HG03103 (cell line): Measurements from ENCODE around the gene TACC2.

Experiments
- ATAC-seq: cut with Tn5 transposase; IDR thresholded peaks from one replicate; pipeline ENCODE4 v1.9.1; 2021; ENCODE audit warnings: low read depth; ENCODE audit not compliant: unreplicated experiment

TACC2 gene

DNA sequence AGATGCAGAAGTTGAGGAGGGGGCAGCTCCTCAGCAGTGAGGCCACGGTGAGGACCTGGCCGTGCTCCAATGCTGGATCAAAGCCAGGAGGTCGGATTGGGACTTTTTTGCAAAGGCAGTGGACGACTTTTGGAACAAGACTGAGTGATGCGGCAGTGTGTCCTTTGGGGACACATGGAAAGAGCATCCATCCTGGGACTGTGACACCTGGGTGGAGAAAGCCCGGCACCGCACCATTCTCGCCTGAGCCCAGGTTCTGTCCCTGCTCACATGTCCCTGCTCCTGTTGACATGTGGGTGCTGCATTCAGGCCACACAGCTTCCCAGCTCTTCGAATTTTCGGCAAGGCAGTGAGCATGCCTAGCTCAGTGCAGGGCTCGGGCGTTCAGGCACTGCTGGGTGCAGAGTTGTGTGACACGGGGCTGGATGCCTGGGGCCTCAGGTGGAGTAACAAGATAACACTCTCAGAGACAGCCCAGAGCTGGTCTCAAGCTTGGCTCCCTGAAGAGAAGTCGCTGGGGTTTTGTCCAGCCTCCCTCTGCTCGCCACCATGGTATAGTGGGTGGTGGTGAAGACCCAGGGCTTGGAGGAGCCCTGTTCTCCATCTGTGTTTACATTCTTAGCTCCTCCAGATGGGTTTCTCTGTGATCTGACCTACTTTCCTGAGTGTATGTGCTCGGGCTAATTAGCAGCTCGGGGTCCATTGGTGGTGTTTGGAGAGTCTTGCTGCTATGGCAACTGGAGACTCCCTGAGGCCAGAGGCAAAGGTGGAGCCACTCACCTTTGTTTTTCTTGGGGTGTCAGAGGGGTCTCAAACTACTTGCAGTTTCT is 170.4 kb downstream of the TACC2 start:
- ATAC-seq, result no peak

DNA sequence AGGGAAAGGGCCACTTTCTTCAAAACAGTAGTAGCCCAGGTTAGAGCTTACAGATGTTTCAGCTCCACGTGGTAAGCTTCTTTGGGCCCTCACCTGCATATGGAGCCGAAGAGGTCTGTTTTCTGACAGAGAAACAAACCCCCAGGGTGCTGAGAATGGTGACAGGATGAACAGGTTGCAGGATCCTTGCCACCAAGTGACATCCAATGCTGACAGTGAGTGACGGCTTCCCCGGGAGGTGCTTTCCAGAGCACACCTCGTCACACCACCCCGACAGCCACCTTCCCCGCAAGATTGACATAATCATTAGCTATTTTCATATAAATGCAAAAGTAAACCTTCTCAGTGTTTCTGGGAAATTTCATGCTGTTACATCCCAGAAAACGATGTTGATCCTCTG is 172.8 kb downstream of the TACC2 start:
- ATAC-seq, result no peak

DNA sequence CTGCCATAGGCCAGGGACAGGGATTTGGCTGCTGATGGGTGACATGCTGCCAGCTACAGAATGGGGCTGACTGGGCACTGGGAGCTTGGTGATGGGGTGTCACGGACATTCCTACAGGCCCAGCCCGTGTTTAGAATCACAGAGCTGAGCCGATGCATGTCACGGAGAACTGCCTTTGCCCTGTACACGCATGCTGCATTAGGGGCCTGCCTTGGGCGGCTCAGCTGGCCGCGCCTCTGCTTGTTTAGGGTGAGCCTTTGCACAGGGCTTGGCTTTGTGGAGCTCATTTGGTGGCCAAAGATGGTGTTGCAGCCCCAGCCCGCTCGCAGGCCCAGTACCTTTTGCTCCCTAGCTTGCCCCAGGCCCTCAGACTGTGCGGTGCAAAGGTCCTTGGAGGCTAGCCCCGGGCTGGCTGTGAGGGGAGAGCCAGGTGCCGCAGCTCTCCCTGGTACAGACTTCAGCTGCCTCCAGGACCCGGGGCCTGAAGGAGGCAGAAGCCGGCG is 173.8 kb downstream of the TACC2 start:
- ATAC-seq, result no peak

DNA sequence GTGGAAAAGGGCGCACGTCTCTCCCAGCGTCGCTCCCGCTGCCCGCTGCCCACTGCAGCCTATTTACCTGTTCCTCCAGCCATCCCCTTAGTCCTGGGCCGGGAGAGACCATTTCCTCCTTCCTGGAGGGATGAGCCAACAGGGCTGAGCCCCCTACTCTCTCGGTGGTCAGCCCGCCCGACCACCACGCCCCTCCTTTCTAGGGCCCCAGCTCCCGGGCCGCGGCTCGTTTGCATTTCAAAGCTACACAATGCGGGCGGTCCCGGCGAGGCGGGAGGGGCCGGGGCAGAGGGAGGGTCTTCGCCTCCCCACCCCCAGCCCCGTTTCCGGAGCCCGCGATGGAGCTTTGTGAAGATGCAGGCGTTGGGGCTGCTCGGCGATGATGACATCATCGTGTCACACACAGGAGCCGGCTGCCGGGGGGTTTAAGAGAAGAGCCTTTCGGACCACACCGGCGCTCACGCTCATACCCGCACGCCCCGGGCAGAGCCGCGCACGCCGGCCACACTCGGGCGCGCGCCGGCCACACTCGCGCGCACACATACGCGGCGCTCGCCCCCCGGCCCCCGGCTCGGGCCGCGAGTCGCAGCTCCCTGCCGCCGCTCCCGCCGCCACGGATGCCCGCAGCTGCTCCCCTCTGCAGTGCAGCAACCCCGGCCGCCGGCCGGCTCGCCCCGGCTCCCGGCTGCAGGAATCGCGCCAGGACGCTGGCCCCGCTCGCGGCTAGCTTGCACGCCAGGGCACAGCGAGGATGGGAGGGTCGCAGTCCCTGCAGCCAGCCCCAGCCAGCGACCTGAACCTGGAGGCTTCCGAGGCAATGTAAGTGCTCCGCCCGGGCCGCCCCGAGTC is 174.4 kb downstream of the TACC2 start:
- no peak for ATAC-seq

DNA sequence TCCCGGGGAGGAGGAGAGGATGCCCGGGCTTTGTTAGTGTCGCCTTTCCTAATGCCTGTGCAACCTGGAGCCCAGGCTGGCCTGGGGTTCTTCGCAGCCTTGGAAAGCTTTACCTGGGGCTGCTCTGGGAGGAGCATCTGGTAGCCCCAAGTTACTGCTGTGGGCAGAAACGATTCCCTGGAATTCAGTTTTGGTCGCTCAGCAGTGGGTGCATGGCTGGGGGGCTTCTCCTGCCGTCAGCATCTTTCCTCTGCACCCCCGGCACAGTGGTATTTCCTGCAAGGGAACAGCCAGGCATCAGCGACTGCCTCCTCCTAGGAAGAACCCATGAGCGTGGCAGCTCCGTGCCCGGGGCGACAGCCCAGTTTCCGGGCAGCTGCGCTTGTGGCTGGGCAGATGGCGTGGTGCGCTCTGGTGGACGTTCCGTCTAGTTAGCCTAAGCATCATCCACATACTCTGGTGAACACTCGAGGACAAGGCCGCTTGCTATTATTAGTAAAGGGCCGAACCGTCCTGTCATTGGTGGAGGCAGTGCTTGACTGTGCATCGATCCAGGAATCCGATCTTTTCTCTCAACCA is 175.1 kb downstream of the TACC2 start:
- no peak for ATAC-seq

DNA sequence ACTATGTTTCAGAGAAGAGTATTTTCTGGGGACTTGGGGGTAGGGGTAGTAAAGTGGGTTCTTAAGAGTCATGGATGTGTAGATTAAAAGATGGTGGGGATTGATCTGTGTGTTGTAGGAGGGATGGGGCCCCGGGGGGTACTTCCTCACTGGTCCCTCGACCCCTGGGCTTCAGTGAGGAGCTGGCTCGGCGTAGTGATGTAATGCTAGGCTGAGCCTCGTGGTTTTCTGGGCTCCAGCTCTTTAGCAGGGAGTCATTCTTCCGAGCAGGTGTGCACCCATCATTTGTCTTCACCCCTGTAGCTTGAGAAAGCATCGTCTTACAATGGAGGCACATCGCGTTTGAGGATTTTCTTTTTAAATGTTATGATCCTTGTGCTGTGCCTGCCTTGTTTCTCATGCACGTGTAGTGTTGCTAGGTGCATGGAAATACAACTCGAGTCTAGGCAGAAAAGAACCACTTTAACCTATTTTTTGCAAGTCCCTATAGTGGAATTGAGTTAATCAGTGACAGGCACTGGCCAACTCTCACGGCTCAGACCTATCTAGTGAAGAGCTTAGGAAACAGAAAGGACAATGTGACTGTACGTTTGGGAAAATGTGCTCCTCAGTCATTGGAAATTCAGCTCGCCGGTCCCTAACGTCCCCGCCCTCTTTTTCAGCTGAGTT is 176.0 kb downstream of the TACC2 start:
- ATAC-seq, result no peak

DNA sequence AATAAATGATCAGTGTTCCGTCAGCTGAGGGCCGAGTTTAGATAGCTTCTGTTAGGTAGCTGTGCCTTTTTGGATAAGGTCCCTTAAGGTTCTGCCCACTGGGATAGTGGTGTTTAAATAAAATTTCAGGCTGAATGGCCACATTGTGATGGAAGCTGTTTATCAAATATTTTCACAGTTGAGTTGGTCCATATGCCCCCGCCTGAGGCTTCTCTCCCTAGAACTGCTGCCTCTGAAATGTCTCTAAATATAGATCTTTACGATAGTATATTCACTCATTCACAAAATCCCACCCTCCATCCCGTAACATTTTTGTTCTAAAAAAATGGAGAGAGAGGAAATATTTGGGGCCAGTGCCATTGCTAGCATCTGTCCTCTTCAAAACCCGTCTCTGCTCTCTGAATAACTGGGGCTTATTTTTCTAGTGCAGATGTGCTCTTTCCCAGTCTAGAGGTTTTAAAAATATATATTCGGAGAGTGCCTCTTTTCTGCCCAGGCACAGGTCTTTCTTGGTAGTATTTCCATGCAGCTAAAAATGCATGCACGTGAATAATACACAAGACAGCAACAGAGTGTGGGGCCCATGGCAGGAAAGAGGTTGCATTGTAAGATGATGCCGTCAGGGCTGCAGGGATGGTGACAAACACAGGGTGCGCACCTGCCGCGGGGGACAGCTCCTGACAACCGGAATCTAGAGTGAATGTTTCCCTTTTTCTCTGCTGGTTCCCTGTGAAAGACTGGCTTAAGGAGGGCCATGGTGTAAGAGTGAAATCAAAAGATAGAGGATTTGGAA is 176.7 kb downstream of the TACC2 start:
- no peak for ATAC-seq

DNA sequence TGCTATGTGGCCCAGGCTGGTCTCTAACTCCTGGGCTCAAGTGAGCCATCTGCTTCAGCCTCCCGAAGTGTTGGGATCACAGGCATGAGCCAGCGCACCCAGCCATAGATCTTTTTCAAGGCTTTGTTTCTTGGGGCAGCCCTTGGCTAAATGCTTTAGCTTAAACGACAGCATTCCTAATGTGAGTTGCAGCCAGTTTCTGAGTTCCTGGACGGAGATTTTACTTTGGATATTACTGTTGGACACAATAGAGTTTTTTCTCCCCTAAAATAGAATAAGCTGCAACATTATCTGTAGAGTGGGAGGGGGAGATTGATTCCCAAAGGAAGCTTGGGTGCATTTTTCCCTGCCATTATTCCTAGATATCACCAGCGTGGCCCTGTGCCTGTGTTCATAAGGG is 179.1 kb downstream of the TACC2 start:
- no peak for ATAC-seq

DNA sequence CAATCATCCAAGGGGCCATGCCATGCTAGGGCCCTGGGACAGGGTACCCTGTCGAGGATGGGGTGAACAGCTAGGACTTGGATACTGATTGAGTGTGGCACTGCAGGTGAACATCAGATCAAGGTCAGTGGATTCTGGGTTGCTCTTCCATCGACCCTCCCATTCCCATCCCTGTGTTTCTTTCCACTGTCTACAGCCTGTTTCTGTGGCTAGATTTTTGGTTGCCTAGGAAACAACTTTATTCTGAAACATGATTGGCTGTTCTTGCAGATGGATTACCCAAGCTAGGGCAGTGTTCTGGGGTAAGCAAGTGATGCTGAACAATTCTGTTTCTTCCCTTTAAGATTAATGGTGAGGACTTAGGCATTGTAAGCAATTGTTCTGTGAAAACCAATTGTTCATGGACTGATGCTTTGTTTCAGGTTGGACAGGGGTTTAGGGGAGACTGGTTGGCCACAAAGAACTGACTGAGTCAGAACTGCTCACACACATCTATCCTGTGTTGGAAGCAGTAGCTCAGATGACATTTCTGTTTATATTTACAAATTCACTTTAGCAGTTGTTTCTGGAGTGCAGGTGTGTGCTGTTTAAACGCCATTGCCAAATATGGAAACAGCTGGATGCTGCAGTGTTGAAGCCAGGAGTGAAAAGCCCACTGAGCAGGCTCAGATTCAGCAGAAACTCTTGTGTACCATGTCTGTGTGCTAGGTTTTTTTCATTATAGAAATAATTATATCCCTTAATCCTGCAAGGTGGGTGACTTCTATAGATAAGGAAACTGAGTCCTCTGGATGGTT is 179.8 kb downstream of the TACC2 start:
- ATAC-seq, result no peak

DNA sequence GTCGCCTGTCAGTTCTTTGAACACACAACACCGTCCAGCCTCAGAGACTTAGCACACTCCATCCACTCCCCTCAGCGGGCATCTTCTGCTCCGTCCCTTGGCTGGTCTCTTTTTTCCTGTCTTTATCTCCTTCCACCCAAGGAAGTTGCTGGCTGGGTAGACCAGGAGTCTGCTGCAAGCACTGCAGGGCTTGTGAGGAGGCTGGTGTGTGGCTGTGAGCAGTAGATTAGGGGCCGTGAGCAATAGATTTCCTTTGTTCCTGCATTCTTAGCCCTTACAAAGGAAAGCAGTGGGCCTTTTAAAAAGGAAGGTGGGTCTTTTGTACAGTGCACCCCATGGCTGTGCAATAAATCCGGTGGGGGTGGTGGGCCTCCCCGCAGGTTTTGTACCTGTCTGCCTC is 181.8 kb downstream of the TACC2 start:
- no peak for ATAC-seq

DNA sequence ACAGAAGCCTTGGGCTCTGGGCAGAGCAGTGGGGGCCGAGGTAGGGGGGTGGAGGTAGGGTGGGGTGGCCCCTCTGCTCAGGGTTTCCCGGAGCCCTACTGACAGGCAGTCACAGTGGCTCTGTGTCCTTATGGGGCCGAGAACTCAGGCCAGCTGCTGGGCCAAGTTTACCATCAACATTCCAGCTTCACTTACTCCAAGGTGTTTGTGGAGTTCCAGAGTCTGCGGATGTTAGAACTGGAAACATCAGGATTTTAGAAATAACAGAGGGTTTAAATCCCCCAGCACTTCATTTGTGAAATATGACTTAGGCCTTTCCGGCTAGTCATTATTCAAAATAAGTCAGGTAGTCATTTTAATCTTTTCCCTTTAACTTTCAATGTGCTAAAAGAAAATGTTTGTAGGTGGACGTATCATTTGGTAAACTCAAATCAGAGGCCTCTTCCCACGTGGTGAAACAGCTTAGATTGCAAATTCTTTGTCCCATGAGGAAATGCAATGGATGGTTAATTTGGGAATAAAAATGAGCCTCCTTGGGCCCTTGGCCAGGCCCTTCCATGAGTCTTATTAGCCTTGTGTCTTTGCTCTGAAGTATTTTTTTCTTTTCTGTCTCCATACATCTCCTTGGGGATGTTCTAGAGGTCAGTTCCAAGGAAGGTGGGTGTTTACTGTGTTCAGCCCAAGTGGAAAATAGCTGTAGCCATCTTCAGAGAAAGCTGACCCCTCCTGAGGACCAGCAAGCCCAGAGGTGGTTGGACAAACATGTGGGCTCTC is 182.5 kb downstream of the TACC2 start:
- no peak for ATAC-seq

DNA sequence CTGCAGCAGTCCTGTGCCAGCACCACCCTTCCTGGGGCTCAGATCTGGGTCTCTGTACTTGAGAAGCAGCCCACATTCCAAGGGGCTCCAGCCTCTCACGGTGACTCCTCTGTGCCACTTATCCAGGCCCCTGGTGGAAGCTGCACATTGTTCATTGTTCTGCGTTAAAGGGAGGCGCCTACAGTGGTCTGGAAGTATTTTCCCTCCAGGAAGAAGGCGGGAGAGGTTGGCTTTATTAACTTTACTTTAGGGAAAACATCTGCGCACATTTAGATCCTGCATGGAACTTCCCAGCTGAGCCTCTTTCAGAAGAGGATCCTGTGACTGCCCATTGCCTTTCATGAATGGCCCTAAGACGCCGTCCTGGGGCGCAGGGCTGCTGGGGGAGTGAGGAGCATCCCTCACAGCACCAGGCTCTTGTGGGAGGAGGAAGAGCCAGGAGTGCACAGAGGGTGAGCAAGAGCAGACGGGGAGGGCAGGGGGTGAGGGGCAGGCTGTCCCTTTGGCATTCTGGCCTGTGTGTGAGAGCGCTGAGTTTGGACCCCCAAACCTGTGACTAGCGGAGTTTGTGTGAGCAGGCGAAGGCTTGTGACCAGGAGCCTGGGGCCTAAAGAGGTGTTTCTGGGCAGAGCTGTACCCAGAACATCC is 183.5 kb downstream of the TACC2 start:
- ATAC-seq, result no peak

DNA sequence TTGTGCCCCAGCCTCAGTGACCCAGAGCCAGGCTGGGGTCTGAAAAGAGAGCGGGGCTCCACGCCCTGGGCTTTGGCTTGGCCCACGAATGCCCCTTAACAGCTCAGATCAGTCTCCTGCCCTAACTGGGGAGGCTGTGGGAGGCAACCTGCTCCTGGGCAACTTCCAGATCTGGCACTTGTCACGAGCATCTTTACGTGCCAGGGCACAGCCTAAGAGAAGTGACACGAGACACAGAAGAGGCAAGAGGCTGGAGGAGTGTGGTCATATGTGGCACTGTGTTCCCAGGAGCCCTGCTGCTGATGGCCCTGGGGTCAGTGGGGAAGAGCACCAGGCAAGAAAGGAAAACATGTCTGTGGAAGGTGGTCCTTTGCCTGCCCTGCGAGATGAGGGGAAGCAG is 184.4 kb downstream of the TACC2 start:
- ATAC-seq, result no peak

DNA sequence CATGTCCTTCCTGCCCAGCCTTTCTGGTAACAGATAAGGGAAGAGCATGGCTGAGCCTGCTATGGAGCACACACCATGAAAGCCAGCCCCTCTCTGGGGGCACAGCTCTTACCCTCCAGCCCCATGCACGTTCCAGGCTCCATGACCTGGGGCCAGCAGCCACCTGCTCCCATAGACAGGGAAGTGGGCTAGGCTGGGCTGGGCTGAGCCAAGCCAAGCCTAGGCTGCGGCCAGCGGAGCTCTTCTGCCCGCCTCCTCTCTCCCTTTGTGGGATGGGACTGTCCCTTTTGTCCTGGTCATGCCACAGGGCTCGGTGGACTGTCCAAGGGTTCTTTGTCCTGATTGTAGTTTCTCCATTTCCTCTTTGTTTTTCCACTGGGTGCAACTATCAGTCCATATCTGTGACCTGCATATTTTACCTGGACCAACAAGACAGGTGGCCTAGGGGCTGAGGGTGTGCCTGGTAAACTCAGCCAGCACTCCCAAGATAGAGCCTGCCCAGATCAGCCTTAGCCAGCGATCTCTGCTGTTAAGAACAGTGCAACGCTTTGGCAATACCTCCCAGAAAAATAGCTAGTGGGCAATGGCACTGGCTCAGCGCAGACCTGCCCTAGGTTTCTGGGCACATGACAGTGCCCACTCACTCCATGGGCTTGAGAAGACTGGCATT is 184.9 kb downstream of the TACC2 start:
- ATAC-seq, result no peak

DNA sequence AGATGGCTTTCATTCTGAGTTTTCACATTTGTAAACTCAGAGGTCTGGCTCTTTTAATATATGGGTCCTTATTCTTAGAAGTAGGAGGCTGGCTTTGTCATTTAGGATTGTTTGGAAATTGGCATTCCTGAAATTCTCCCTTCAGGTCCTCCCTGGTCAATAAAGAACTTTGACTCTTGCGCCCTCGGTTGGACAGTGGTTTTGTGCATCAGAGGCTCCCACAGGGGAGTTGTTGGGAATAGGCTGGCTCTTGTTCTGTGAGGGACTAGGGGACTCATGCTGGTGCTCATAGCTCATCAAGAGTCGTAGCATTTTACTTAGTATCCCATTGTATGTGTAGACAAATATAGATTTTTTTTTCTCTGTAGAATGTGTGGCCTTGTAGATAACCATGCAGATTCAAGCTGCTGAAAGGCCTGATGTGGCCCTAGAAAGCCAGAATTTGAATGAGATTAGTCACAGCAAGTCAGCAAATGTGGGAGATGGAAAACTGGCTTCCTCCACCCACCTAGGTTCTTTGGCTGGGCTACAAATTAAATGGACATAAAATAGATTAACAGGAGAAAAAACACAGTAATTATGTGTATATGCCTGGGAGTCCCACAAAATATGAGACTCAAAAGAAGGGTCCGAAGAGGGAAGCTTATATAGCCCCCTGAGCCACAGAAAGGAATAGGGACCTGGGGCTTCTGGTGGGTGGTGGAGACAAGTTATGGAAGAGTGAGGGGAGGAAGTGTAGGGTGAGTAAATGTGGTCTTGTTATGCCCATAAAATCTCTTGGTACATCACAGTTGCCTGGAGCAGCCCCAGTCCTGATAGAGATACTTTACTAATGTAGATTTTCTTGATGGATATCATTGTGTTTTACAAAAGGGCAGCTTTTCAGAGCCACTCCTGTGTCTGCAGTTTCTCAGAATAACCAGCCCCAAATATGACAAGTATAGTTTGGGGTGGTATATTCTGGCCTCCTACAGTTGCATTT is 187.6 kb downstream of the TACC2 start:
- no peak for ATAC-seq

DNA sequence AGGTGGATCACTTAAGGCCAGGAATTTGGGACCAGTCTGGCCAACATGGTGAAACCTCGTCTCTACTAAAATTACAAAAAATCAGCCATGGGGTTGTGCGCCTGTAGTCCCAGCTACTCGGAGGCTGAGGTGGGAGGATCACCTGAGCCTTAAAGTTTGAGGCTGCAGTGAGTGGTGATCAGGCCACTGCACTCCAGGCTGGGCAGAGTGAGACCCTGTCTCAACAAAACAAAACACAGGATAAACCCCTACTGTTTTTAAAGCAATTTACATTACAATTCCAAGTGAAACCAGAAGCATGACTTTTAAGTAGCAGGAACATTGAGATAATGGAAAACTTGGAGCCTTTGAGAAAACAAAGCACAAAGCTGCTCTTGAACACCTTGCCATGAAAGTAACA is 189.7 kb downstream of the TACC2 start:
- ATAC-seq, result no peak
